Hematopoietic multipotent progenitor cell treated with erythropoietin and hydrocortisone succinate and interleukin-3 and kit ligand, for 17 days (in vitro differentiated cells): ENCODE results near the gene MS4A7.

Experiments
- DNase-seq: peaks from one replicate; pipeline ENCODE4 v3.0.0-alpha.2; 2015; ENCODE audit warnings: low spot score

MS4A7 gene

GRCh38 chr11:60371386-60371785, 6.9 kb upstream of the MS4A7 start:
- no peak for DNase-seq

GRCh38 chr11:60371854-60372253, 6.5 kb upstream of the MS4A7 start:
- DNase-seq: no peak

DNA sequence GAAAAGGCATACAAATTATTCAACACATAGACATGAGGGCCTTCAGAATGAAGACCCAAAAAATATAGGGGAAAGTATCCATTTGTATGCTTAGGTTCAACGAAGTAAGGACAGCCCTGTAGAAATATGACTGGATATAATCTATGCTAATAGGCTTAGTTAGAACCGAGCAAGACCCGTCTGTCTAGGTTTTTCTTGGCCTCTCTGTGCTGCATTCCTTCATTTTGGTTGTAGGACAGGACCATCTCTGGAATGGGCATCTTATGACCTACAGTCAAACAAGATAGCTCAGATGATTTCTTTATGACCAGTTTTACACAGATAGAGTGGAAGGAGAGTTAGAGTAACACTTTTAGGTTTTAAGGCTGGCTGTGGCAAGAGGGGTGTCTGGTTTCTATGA, 5.6 kb upstream of the MS4A7 start:
- no peak for DNase-seq

DNA sequence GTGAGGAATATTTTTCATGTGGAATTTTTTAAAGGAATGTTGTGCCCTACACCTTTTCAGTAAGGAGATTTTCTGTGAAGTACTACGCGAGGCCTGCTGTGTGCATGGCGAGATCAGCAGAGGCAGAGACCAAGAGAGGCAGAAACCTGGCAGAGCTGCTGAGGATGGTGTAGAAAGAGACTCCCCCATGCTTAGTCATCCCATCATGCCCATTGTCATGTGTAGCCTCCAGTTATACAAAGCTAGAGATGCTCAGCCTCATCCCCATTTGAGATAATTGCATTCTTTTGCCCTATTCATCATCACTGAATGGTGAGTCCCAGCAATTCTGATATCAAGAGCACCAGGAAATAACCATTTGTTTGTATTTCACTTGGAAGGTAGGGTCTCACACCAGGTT, 3.0 kb upstream of the MS4A7 start:
- DNase-seq: no peak

- no peak for DNase-seq
These were observed 1.7 kb upstream of the MS4A7 start for GRCh38 chr11:60376601-60377000.

- DNase-seq: no peak
These were observed 763 bp upstream of the MS4A7 start for GRCh38 chr11:60377401-60378136.

- no peak for DNase-seq
These were observed 11.1 kb downstream of the MS4A7 start for GRCh38 chr11:60389279-60389910.

GRCh38 chr11:60390419-60390818, 12.1 kb downstream of the MS4A7 start:
- DNase-seq: no peak

GRCh38 chr11:60392361-60392760, 14.0 kb downstream of the MS4A7 start:
- no peak for DNase-seq

DNA sequence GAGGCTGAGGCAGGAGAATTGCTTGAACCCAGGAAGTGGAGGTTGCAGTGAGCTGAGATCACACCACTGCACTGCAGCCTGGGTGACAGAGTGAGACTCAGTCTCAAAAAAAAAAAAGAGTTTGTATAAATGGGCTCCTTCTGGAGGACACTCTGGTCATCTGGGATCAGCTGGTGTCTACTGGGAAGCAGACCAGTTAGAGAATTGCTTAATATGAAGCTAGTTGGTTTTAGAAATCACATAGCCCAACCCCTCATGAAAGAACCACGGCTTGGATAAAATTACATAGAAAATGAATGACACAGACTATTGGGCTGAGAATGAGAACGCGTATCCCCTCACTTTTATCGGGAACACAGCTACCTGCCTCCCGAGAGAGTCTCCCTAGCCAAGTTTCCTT, 14.7 kb downstream of the MS4A7 start:
- no peak for DNase-seq

DNA sequence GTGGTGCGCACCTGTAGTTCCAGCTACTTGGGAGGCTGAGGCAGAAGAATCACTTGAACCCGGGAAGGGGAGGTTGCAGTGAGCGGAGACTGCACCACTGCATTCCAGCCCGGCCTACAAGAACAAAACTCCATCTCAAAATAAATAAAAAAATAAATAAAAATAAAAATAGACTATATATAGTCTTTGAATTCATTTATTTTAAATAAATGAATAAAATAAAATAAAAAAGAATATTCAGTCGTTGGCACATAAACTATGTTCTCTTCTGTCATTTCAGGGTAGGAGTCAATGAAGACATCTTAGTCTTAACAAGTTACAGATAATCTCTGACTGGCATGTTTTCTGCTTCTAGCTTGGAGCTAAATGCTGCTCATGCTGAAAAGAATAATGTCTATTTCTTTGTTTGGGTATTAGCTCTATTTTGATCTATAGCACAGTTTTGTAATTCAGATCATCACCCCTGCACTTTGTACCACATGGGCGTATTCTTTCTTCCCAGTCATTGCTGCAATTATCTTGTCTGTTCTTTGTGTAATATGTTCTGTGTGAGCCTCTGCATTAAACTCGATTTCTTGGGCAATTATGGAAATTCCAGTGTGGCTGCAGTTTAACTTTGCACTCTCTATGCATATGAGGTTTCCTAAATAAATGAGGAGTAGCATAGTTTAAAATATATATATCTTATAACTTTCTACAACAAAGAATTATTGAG, 16.5 kb downstream of the MS4A7 start:
- DNase-seq: no peak

DNA sequence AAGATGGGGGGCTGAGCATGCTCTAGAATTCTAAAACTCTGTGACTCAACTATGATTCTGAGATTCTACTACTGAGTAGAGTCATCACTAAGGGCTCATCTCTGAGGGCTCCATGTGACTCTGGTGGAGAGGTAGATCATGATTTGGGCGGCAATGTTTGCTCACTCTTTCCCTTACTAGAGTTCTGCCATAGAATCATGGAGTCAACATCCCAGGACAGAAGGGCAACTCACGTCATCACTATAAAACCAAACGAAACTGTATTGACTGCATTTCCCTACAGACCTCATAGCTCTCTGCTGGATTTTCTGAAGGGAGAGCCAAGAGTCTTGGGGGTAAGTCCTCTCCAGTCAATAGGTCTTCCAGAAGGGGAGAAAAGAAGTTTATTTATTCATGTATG, 18.1 kb downstream of the MS4A7 start, which contains the start of gene MS4A14:
Gene MS4A14, plus strand, starts transcription at position 78 of the 400 bp plus-strand sequence. Its CDS starts 120 bp downstream, at position 198.
- no peak for DNase-seq

DNA sequence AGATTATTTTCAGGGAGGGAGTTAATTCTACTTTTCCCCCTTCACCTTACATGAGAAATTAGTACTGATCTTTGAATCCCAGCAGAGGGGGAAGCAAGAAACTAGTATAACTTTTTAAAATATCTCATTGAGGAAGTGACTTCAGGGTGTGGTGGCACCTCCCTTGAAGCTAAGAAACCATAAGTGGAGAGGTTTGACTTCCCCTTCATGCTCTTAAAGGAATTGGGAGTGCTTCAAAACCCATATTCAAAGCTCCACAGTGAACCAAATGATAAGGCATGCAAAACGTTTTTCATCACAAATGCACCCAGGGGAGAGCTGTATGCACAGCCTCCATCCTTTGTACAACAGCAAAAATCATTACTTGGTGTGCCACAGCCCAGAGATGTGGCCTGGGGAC, 18.5 kb downstream of the MS4A7 start:
- no peak for DNase-seq

DNA sequence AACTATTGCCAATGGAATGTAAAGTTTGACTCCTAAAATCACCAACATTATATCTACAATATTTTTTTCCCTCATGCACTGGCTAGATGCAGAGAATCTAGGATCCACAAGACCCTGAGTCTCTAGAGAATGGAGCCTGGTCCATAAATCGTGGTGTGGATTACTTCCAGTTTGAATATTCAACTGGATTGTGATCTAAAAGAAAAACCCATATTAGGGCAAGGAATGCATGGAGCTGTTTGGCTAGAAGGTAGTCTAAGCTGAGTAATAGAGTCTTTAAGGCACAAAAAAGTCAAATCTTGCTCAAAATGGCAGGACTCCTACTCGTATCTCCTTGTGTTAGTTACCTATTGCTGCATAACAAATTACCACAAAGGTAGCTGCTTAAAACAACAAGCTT, 41.7 kb downstream of the MS4A7 start:
- no peak for DNase-seq

DNA sequence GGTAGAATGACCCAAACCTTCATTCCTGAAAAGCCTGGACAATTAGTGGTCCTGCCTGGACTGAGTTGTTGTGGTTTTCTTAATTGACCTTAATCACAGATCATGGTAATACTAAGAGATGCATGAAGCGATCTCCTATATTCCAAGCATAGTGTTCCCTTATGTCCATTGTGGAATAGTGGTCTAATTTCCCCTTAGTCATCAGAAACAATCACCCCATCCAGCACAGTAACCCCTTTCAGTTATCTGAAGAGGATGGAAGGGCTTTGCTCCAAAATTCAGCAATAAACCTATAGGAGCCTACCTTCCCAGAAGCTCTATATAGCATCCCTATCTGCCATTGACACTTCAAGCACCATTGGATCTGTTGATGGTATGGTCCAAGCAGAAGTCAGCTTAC, 44.3 kb downstream of the MS4A7 start:
- no peak for DNase-seq

GRCh38 chr11:60428517-60428916, 50.2 kb downstream of the MS4A7 start:
- DNase-seq: no peak

GRCh38 chr11:60429272-60429671, 50.9 kb downstream of the MS4A7 start, which contains the start of gene MS4A5:
Gene MS4A5 (plus strand): TSS chr11:60429572. CDS start chr11:60429675, 103 bp downstream.
- no peak for DNase-seq

DNA sequence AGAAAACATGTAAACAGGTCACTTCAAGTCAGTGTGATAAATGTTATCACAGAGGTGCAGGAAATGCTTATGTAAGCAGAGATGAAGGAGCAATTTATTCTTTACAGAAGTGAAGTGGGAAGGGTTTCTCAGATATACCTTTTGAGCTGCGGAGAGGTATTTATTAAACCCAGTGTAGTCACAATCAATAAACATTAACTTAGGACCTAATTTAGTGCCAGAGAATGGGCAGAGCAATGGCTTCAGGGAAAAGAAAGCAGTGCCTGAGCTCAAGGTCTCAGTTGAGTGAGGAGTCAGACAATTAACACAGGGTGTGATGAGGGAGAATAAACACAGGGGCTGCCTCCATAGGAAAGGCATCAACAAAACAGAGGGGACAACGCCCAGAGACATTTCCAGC, 52.9 kb downstream of the MS4A7 start:
- DNase-seq: no peak

DNA sequence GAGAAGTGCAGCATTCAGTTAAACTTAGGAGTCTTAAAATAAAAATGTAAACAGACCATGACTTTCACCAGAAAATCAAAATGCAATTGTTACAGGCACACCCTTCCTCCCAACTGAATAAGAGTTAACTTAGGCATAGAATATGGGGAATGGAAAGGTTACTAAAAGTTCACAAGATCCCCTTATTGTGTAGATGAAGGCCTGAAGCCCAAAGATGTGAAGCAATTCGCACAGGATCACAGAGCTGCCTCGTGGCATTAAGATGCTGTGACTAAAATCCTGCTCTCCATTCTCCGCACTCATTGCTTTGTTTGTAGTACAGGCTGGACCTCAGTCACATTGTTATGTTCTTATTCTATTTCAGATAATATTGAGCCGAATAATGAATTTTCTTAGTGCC, 55.1 kb downstream of the MS4A7 start:
- no peak for DNase-seq
